IMR-90 (cell line): Measurements from ENCODE around the gene FBRSL1. TPM values are rescaled to one million over a fixed set of nuclear protein-coding genes. Genes with fewer than 3 reads are reported as not detected.

Source experiments
- ATAC-seq: fragments of 200-7000 bp; cut with Tn5 transposase; 2 replicates; pipeline ENCODE4 v1.9.1; 2020; ENCODE audit warnings: low read depth, mild to moderate bottlenecking, moderate library complexity
- BruUV-seq: library from RNA; stranded (reverse); fragments of 400-500 nt; replicated peaks from 2 replicates; lab custom pipeline; 2021; lab: Mats Ljungman, UMichigan
- CTCF ChIA-PET: fragments of 300-600 bp; formaldehyde crosslinking; extraction: SDS; loops from one replicate; lab custom pipeline; 2021; ENCODE audit warnings: antibody characterized with exemption; lab: Yijun Ruan, JAX
- POLR2A ChIA-PET: fragments of 300-600 bp; sonication (Branson Sonifier 250); formaldehyde crosslinking; loops from one replicate; lab custom pipeline; 2022; ENCODE audit warnings: antibody characterized with exemption; ENCODE audit not compliant: unreplicated experiment; lab: Charles Lee
- DNase-seq: peaks from one replicate; pipeline ENCODE4 v3.0.0; 2013
- H2AFZ ChIP-seq: replicated peaks from 2 replicates; pipeline ENCODE3; 2013; ENCODE audit warnings: low read length, mild to moderate bottlenecking; ENCODE audit not compliant: poor library complexity
- H2AK5ac ChIP-seq: 2 replicates; pipeline ENCODE4 v1.6.1; 2013; ENCODE audit warnings: low read depth, low read length, inconsistent platforms
- H2AK9ac ChIP-seq: replicated peaks from 2 replicates; pipeline ENCODE3; 2013; ENCODE audit warnings: mild to moderate bottlenecking, low read depth, low read length, moderate library complexity; ENCODE audit not compliant: poor library complexity
- H2BK120ac ChIP-seq: 2 replicates; pipeline ENCODE4 v1.6.1; 2013; ENCODE audit warnings: low read depth, low read length, inconsistent platforms
- H2BK15ac ChIP-seq: 3 replicates; pipeline ENCODE4 v1.6.1; 2013; ENCODE audit warnings: low read depth, low read length, inconsistent platforms
- H2BK20ac ChIP-seq: 2 replicates; pipeline ENCODE4 v1.6.1; 2013; ENCODE audit warnings: low read depth, mild to moderate bottlenecking, inconsistent platforms, low read length, moderate library complexity
- H2BK5ac ChIP-seq: 2 replicates; pipeline ENCODE4 v1.6.1; 2013; ENCODE audit warnings: mild to moderate bottlenecking, low read depth, low read length, inconsistent platforms; ENCODE audit not compliant: poor library complexity, severe bottlenecking
- H3K14ac ChIP-seq: replicated peaks from 2 replicates; pipeline ENCODE4 v1.6.1; 2013; ENCODE audit warnings: low read depth, low read length, inconsistent platforms
- H3K18ac ChIP-seq: 2 replicates; pipeline ENCODE4 v1.6.1; 2013; ENCODE audit warnings: low read depth, low read length, control low read depth
- H3K23ac ChIP-seq: 2 replicates; pipeline ENCODE4 v1.6.1; 2013; ENCODE audit warnings: low read depth, low read length, inconsistent platforms
- H3K27ac ChIP-seq: 2 replicates; pipeline ENCODE4 v1.5.1; 2013; ENCODE audit warnings: mild to moderate bottlenecking, control low read depth, low read length; ENCODE audit not compliant: insufficient read depth
- H3K27me3 ChIP-seq: 2 replicates; pipeline ENCODE4 v1.6.1; 2013; ENCODE audit warnings: low read length; ENCODE audit not compliant: control insufficient read depth, insufficient read depth
- H3K36me3 ChIP-seq: 2 replicates; pipeline ENCODE4 v1.6.1; 2013; ENCODE audit warnings: low read length, mixed read lengths; ENCODE audit not compliant: control insufficient read depth, insufficient read depth
- H3K4ac ChIP-seq: 2 replicates; pipeline ENCODE4 v1.6.1; 2013; ENCODE audit warnings: low read depth, low read length, inconsistent platforms
- H3K4me1 ChIP-seq: 2 replicates; pipeline ENCODE4 v1.6.1; 2013; ENCODE audit warnings: low read length, mixed read lengths; ENCODE audit not compliant: control insufficient read depth, insufficient read depth
- H3K4me2 ChIP-seq: 2 replicates; pipeline ENCODE4 v1.6.1; 2013; ENCODE audit warnings: low read depth, mild to moderate bottlenecking, control low read depth, low read length, moderate library complexity
- H3K4me3 ChIP-seq: 2 replicates; pipeline ENCODE4 v1.5.1; 2013; ENCODE audit warnings: low read depth, mild to moderate bottlenecking, control low read depth, low read length, moderate library complexity; ENCODE audit not compliant: insufficient read depth
- H3K56ac ChIP-seq: 2 replicates; pipeline ENCODE4 v1.6.1; 2013; ENCODE audit warnings: low read length, inconsistent platforms; ENCODE audit not compliant: insufficient read depth; ENCODE audit errors: extremely low read depth
- H3K79me1 ChIP-seq, 2 experiments: 2 replicates each; pipeline ENCODE4 v1.6.1; 2013; ENCODE audit warnings: low read length in 2 of 2, inconsistent platforms in 1 of 2, low read depth in 1 of 2
- H3K9ac ChIP-seq: 2 replicates; pipeline ENCODE4 v1.6.1; 2013; ENCODE audit warnings: low read depth, low read length, control low read depth
- H3K9me1 ChIP-seq: 2 replicates; pipeline ENCODE4 v1.6.1; 2013; ENCODE audit warnings: low read length, inconsistent platforms; ENCODE audit not compliant: insufficient read depth
- H3K9me3 ChIP-seq: 2 replicates; pipeline ENCODE4 v1.6.1; 2013; ENCODE audit warnings: low read length; ENCODE audit not compliant: control insufficient read depth, insufficient read depth
- H4K20me1 ChIP-seq: 2 replicates; pipeline ENCODE4 v1.6.1; 2013; ENCODE audit warnings: low read length, inconsistent platforms; ENCODE audit not compliant: insufficient read depth
- H4K5ac ChIP-seq: 2 replicates; pipeline ENCODE4 v1.6.1; 2013; ENCODE audit warnings: mild to moderate bottlenecking, low read depth, low read length, control low read depth
- H4K8ac ChIP-seq, 2 experiments: 2 replicates each; pipeline ENCODE4 v1.6.1; 2013; ENCODE audit warnings: low read depth in 2 of 2, low read length in 2 of 2, control low read depth in 1 of 2, inconsistent platforms in 1 of 2
- H4K91ac ChIP-seq: 2 replicates; pipeline ENCODE4 v1.6.1; 2013; ENCODE audit warnings: low read depth, low read length, inconsistent platforms; ENCODE audit not compliant: insufficient read depth
- BHLHE40 ChIP-seq: fragments of 150-350 bp; IDR thresholded peaks from 2 replicates; pipeline ENCODE4 v1.6.1; 2016; ENCODE audit warnings: mild to moderate bottlenecking, low read depth, low read length
- ELK1 ChIP-seq: fragments of 150-350 bp; IDR thresholded peaks from 2 replicates; pipeline ENCODE4 v1.6.1; 2016; ENCODE audit warnings: low read depth, mild to moderate bottlenecking, low read length, moderate library complexity, borderline replicate concordance
- MXI1 ChIP-seq: IDR thresholded peaks from 2 replicates; pipeline ENCODE4 v1.6.1; 2012; ENCODE audit warnings: low read depth, mild to moderate bottlenecking, low read length, moderate library complexity, borderline replicate concordance
- RAD21 ChIP-seq: IDR thresholded peaks from 2 replicates; pipeline ENCODE4 v1.6.1; 2012; ENCODE audit warnings: low read length, improper control_type of control experiment
- SMC3 ChIP-seq: fragments of 150-350 bp; IDR thresholded peaks from 2 replicates; pipeline ENCODE4 v1.6.1; 2016; ENCODE audit warnings: low read depth, mild to moderate bottlenecking, antibody characterized with exemption, low read length, moderate library complexity
- WGBS, 2 experiments: methylation state at CpG; one replicate each; pipeline versions ENCODE4 v1.1.5 to v1.1.7; 2013; ENCODE audit warnings: missing lambda C conversion rate in 2 of 2; ENCODE audit not compliant: insufficient read length in 1 of 2; ENCODE audit errors: extremely low coverage in 2 of 2; 5-methylcytosine and 5-hydroxymethylcytosine counted together
- dilution Hi-C: fragments of 300-500 bp; cut with HindIII; formaldehyde crosslinking; loops from one replicate; pipeline ENCODE4 v1.14.3; 2018; ENCODE audit warnings: low sequenced_read_pairs; ENCODE audit not compliant: unreplicated experiment
- in situ Hi-C: fragments of 300-500 bp; cut with MboI; formaldehyde crosslinking; loops from 3 replicates; pipeline ENCODE4 v1.14.3; 2019; ENCODE audit warnings: low sequenced_read_pairs, inconsistent platforms, mixed read lengths
- intact Hi-C: fragments of 100-400 bp; cut with micrococcal nuclease; formaldehyde crosslinking; loops from 2 replicates; pipeline ENCODE4 v1.10.0; 2022
- polyA plus RNA-seq, 3 experiments: library from polyadenylated mRNA; depleted of rRNA; stranded (reverse); fragments of >200 nt; gene quantifications; 2 replicates each; pipeline ENCODE4 v1.2.3, GENCODE V29; 2012; ENCODE audit warnings: low replicate concordance in 1 of 3
- total RNA-seq: library from RNA; depleted of rRNA; stranded (reverse); fragments of >200 nt; gene quantifications from 2 replicates; pipeline ENCODE4 v1.2.3, GENCODE V29; 2012

The FBRSL1 gene
- total and polyA plus RNA-seq, 2 of the 4 experiments (the other 2 are of a cell fraction): 0.36 to 10.8 TPM

- Histone ChIP-seq H3K56ac (no peak overlapping the region), H3K79me1 (peaks cover 16 to 71% of the 10 kb centered on the region in 2 experiments; a peak in 3 of 4 replicates), H2AK5ac (no peak overlapping the region), H4K91ac (no peak overlapping the region), H2BK120ac (no peak overlapping the region), H3K9me3 (no peaks in the 10 kb centered on the region), H3K27ac (no peak overlapping the region), H3K18ac (no peak overlapping the region), H3K27me3 (no peaks in the 10 kb centered on the region), H3K4me1 (no peaks in the 10 kb centered on the region; the same call in 1 of the 2 replicates), H4K8ac (no peak overlapping the region), H2BK15ac (no peak overlapping the region), H3K4me2 (no peak overlapping the region), H3K4ac (no peak overlapping the region), H4K20me1 (peaks cover 99% of the 10 kb centered on the region), H3K4me3 (no peak overlapping the region), H4K5ac (no peak overlapping the region), H2BK20ac (no peak overlapping the region), H3K23ac (no peak overlapping the region), H3K36me3 (0 out of 2 replicates have a peak, but pooled peaks cover 1% of the 10 kb centered on the region), H3K9me1 (no peaks in the 10 kb centered on the region), H2AK9ac (no peak overlapping the region), H3K14ac (no peak overlapping the region), H3K9ac (no peak overlapping the region), H2AFZ (no peak overlapping the region), H2BK5ac (no peak overlapping the region)
- in situ Hi-C loops: no loop called here
- DNase-seq (no peak), ATAC-seq (no peak)
- dilution Hi-C loops: no loop called here
- TF ChIP-seq MXI1: no peak
- no peak for TF ChIP-seq ELK1
- TF ChIP-seq SMC3: no peak
- no peak for TF ChIP-seq BHLHE40
- no peak for TF ChIP-seq RAD21
- ChIA-PET POLR2A (no interaction called here), CTCF (no interaction called here)
- BruUV-seq: no TSS peak
- intact Hi-C loops: no loop called here
- WGBS, 2 experiments: 96% methylated on average over 10 of the region's 12 CpGs; no CpG with 5 or more reads in 1 of the 2 experiments
Observed at GRCh38 chr12:132498931-132499330, 9.0 kb downstream of the FBRSL1 start.
